ENCODE measurements around the gene ID4.
"Not testable (repeated sequence)": the region's sequence is repeated elsewhere in the genome, so short reads cannot be mapped to it uniquely, and the experiment has no call there.

Gene ID4

DNA sequence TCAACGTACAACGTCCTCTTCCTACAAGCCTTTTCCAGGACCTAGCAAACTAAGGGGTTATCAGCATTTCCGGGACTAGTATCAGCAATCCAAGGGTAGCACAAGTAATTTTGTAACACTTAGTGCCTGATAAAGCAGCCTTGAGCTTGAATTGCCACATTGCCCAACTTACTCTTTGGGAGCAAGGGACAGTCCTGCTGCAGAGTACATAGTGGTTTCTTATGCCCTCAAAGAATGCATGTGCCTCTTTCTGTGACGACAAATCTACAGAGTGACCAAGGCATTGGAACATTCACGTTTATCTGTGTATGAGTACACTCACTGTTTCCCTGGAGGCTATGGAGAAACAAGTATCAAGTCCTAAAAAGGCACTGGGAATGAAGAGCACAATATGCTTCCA lies 3.2 kb upstream of the ID4 start:
- DNase-seq (ENCODE audit: low read depth in 2 of 2): no peak

DNA sequence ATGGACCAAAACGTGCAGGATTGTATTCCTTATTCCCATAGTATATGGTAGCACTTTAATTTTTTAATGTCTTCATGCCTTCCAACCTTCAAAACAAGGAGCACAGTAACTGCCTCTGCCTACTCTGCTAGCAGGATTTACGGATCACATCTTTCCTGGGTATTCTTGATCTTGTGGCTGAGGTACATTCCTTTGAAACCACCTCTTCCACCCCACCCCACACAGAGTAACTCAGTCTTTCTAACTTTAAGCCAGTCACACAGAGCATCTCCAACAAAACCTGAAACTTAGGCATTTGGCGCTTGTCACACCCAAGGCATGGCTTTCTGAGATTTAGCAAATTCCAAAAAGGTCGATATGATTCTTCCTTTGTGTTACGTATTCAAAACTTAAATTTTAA lies 2.3 kb upstream of the ID4 start:
- no peak for DNase-seq (ENCODE audit: low read depth in 2 of 2)

DNA sequence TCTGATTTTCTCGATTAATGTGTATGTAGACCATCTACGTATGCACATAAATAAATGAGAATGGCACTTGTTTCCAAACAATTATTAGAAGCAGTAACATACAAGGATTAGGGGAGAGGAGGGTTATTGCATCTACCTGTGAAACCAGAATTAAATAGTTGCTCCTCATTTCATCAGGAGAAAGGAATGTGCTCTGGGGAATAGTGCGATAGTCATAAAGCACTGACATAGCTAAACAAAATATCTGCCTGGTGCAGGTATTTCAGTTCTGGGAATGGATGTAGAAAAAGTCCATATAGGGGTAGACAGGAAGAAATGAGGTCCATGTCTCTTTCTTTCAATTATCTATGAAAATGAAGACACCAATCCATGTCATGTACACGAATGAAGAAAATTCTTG lies 1.6 kb upstream of the ID4 start:
- DNase-seq (ENCODE audit: low read depth in 2 of 2): no peak

DNA sequence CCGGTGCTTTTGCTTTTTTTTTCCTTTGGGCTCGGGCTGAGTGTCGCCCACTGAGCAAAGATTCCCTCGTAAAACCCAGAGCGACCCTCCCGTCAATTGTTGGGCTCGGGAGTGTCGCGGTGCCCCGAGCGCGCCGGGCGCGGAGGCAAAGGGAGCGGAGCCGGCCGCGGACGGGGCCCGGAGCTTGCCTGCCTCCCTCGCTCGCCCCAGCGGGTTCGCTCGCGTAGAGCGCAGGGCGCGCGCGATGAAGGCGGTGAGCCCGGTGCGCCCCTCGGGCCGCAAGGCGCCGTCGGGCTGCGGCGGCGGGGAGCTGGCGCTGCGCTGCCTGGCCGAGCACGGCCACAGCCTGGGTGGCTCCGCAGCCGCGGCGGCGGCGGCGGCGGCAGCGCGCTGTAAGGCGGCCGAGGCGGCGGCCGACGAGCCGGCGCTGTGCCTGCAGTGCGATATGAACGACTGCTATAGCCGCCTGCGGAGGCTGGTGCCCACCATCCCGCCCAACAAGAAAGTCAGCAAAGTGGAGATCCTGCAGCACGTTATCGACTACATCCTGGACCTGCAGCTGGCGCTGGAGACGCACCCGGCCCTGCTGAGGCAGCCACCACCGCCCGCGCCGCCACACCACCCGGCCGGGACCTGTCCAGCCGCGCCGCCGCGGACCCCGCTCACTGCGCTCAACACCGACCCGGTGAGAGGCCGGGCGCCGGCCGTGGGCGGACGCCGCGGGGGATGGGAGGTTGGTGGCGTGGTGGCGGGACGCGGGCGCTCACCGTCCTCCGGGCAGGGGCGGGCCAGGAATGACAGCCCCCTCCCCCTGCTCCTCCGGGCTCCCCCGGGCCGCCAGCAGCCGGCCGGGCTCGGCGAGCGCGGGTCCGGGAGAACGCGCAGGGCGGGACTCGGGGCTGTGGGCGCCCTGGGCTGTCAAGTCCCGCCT lies 606 bp downstream of the ID4 start:
- DNase-seq (ENCODE audit: low read depth in 2 of 2): no peak

DNA sequence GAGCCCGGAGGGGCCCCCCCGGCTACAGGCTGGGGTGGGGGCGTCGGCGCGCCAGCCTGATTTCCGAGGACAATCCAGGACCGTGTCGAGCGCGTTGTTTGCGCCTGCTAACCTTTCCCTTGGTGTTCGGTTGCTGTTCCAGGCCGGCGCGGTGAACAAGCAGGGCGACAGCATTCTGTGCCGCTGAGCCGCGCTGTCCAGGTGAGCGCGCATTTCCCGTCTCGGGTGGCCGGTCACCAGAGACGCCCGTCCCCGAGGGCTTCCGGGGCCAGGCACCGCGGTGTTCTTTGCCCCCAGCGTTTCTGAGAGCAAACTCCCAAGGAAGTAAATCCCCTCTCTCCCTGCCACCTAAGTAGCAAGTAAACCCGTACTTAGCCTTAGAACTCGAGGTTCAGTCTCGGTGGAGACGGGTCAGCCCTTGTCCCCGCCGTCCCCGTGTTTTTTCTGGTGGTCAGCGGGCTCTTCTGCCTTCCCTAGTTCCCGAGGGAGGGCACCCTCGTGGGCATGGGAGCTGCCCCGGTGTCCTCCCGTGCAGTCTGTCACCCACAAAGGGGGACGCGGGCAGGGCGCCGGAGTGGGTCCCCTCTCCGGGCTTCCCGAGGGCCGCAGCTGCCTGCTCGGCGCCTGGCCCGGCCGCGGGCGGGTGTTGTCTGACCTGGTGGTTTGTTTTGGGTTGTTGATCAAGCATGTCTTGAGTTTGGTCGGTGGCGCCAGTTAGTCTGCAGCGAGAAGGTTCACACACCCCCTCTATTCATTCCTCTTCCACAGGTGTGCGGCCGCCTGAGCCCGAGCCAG lies 1.5 kb downstream of the ID4 start:
- no peak for DNase-seq (ENCODE audit: low read depth in 2 of 2)

DNA sequence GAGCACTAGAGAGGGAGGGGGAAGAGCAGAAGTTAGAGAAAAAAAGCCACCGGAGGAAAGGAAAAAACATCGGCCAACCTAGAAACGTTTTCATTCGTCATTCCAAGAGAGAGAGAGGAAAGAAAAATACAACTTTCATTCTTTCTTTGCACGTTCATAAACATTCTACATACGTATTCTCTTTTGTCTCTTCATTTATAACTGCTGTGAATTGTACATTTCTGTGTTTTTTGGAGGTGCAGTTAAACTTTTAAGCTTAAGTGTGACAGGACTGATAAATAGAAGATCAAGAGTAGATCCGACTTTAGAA lies 2.0 kb downstream of the ID4 start:
- no peak for DNase-seq (ENCODE audit: low read depth in 2 of 2)

DNA sequence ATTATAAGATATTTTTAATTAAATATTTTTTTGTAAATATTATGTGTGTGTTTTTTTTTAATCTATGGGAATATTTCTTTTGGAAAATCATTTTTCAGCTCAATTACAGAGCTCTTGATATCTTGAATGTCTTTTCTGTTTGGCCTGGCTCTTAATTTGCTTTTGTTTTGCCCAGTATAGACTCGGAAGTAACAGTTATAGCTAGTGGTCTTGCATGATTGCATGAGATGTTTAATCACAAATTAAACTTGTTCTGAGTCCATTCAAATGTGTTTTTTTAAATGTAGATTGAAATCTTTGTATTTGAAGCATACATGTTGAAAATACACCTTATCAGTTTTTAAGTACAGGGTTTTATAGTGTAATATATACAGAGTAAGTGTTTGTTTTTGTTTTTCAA lies 2.6 kb downstream of the ID4 start:
- no peak for DNase-seq (ENCODE audit: low read depth in 2 of 2)

DNA sequence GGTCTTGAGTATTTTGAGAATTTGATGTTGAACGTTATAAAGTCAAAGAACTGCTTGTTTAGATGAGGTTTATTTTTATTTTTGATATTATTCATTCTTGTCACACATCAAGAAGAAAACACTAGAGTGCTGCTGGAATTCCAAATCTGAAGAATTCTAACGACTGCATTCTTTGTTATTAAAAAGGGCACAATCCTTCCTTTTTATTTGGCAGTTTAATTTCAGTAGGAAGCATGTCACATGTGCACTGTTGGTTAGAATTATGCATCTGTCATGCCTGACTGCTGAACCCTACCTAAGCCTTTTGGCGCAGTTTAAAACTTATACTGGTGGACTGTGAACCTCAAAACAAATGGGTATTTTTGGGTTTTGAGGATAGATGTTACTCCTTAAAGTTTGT lies 4.0 kb downstream of the ID4 start:
- no peak for DNase-seq (ENCODE audit: low read depth in 2 of 2)

DNA sequence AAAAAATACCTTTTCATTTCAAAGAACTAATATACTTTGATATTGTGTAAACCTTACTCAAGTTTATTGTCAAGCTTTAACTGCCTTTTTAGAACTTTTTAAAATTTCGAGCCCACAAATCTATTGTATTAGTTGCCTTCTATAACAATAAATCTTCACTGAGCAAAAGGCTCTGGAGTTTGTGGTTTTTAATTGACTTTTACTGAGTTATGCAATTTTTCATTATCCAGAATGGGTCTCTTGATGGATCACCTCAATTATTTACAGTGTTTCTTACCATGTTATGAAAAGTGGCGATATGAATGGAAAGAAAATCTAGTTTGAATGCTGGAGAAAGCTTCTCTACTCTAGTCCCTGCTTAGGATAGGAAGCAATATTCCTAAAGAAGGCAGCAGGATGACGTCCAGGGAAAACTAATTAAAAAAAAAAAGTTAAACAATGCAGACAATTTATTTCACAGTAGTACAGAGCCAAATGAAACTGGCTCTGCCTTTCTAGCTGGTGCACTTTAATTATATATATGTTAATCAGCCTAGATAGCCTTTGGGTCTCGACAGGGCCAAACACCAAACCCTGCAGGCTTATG lies 5.0 kb downstream of the ID4 start:
- DNase-seq (ENCODE audit: low read depth in 2 of 2): no peak

DNA sequence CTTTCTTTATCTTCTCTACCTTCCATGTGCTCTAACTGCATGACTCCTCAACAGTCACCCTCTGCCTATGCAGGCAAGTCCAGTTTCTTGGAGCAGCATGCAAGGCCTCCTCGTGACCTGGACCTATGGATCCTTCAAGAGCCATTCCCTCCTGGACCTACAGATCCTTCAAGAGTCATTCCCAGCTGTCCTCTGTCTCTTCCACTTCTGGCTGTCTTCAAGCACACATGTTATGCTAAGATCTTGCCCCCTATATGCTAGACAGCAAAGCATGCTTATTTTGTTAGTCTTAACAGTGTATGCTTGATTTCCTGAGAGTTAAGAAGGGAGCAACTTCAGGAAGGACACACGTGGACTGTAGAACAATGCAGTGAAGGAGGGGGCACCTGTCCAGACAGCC lies 7.5 kb downstream of the ID4 start:
- no peak for DNase-seq (ENCODE audit: low read depth in 2 of 2)

DNA sequence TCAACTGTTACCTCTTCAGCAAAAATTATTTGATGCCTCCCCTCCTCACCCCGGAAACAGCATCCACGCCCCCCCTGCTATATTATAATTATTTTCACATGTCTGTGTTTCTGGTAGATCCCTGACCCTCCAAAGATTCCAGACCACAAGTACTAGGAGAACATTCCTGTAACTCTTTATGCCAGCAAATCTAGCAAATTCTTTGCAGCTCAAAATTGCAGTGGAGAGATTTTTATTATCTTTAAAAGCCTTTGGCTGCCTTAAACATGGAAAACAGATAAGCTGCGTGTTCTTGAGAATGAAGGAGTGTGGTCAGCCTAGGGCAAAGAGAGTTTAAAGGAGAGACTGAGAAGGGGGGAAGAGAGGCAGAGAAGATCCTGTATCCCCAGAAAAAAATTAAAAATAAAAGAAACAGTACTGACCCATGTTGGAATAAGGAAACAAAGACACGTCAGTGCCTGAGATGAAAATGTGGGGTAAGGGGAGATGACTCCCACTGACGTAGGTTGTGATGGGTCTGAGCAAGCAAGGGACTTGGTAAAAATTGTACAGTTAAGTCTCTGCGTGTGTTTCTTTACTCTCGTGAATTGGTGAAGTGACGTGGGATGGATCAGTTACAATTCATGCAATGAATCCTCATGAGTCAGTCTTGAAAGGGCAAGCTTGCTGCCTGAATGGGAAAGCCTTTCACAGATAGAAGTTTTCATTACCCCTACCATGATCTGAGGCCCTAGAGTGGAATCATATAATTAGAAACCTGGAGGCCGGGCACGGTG lies 8.3 kb downstream of the ID4 start:
- no peak for DNase-seq (ENCODE audit: low read depth in 2 of 2)

DNA sequence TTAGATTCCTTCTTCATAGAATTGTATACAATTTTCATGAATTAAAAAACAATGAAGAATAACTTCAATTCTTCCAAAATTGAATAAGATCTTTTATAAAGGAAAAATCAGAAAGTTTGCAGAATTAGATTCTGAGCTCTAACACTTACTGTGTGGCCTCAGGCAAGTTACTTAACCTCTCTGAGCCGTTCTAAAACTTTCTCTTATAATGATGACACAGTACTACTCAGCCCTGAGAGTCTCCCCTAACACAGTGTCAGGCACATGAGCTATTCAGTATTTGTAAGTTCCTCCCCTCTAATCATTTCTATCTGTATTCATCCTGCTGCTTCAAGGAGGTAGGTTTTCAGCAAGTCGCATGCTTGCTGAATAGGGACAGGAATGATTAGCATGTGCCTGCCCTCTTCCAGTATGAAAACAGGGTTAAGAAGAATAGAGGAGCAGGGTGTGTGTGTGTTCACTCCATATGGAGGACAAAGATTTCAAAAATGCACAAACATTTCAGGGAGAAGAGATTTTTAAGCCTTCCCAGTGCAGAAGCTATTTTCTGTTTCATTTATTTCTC lies 11.4 kb downstream of the ID4 start:
- DNase-seq (ENCODE audit: low read depth in 2 of 2): no peak

DNA sequence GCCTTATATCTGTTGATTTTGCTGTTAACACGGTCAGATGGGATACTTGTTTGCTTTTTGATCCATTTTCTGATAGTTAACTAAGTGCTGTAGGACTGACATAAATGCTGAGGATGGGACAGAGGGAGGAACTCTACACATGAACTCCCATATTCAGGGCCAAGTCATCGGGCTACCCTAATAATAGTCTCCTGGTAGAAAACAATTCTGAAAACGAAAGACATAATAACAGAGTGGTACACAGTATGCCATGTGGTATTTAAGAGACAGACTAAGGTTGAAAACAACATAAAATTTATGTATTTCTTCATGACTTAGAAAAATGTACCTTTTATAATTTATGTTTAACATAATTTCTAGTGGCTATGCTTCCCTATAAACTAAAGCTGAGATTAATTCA lies 12.0 kb downstream of the ID4 start:
- DNase-seq (ENCODE audit: low read depth in 2 of 2): no peak

DNA sequence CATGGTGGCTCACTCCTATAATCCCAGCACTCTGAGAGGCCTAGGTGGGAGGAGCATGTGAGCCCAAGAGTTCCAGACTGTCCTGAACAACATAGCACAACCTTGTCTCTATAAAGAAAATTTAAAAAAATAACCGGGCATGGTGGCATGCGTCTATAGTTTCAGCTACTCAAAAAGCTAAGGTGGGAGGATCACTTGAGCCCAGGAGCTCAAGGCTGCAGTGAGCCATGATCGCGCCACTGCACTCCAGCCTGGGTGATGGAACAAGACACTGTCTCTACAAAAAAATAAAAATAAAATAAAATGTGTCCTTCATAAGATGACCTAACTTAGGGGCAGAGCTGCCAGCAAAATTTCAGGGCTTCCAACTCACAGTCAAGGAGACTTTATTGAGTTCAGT lies 12.6 kb downstream of the ID4 start:
- no peak for DNase-seq (ENCODE audit: low read depth in 2 of 2)

DNA sequence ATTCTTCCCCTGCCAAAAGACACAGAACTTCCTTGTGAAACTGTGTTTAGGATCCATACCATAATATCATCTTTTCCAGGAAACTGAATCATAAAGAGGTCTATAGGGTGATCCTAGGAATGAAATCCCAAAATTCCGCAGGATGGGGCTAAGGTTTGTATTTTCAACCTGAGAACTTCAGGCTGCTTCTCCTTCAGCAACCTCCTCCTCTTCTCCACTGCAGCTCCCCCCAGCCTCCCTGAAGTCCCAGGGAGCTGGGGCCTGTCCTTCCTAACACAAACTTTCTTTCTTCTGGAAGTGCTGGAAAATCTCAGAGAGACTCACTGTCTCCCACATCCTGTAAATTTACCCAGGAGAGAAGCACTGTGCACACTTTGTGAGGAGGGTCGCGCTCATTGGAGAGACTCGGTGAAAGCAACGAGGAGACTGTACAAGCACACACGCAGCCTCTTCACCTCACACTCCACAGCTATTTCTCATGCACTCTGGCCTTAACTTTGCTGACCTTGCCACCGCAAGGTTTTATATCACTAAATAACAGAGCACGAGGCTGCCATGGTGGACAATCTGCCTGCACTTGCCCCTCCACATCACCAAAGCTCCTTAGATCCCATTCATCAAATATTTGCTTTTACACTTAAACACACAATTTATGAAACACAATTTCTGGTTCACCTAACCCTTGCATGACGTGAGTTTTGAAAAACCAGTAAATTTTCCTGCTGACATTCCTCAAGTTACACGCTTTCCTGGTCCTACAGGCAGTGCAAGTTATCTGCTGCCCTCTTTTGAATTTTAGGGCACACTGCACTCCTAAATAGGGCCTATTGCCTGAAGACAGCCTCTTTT lies 14.3 kb downstream of the ID4 start:
- DNase-seq (ENCODE audit: low read depth in 2 of 2): no peak

DNA sequence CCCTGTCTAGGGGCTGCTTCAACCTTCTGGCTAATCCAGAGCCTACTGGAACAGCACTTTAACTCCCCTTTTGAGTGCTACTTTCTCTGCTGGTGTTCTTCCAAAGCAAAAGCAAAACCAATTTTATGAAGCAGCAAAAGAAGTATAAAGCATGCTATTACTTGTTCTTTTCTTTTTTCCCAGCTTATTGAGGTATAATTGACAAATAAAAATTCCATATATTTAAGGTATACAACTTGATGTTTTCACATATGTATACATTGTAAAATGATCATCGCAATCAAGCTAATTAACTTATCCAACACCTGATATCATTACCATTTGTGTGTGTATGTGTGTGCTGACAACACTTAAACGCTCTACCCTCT lies 14.9 kb downstream of the ID4 start:
- DNase-seq (ENCODE audit: low read depth in 2 of 2): no peak

DNA sequence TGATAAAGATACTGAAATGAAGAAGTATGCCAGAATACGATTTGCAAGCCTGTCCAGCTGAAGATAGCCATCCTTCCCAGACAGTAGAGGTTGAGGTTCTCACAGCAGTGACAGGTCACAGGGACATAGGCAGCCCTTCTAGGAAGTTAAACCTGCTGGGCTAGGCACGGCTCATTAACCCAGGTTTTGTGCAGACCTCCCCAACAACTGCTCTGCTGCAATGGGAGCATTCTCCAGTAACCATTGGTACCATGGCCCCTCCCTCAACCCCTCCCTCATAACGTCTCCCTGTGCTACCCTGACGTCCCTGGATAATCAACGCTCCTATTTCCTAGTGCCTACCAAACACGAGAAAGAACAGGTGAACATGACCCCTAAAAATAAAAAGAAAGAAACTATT lies 15.8 kb downstream of the ID4 start:
- DNase-seq (ENCODE audit: low read depth in 2 of 2): no peak

DNA sequence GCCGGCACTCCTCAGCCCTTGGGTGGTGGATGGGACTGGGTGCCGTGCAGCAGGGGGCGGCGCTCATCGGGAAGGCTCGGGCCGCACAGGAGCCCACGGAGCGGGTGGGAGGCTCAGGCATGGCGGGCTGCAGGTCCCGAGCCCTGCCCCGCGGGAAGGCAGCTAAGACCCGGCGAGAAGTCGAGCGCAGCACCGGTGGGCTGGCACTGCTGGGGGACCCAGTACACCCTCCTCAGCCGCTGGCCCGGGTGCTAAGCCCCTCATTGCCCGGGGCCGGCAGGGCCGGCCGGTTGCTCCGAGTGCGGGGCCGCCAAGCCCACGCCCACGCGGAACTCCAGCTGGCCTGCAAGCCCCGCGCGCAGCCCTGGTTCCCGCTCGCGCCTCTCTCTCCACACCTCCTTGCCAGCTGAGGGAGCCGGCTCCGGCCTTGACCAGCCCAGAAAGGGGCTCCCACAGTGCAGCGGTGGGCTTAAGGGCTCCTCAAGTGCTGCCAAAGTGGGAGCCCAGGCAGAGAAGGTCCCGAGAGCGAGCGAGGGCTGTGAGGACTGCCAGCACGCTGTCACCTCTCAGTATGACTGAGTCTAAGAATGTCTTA lies 17.3 kb downstream of the ID4 start:
- DNase-seq (ENCODE audit: low read depth in 2 of 2): not testable (repeated sequence)

DNA sequence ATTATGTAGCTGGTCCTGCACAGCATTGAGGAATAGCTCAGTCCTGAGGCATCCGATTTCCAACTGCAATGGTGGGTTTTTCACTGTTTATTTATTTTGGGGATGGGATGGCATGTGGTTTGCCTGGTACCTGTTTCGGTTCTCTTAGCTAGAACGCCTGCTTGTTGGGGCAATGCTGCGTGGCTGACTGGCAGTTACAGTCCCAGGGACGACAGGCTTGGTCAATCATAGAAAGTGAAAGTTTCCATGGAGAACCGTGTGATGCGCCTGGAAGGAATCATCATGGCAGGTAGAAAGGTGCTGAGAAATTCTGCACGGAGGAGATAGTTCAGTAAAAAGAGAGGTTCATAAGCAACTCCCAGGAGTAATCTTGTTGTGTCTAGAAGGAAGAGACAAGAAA lies 18.4 kb downstream of the ID4 start:
- no peak for DNase-seq (ENCODE audit: low read depth in 2 of 2)

DNA sequence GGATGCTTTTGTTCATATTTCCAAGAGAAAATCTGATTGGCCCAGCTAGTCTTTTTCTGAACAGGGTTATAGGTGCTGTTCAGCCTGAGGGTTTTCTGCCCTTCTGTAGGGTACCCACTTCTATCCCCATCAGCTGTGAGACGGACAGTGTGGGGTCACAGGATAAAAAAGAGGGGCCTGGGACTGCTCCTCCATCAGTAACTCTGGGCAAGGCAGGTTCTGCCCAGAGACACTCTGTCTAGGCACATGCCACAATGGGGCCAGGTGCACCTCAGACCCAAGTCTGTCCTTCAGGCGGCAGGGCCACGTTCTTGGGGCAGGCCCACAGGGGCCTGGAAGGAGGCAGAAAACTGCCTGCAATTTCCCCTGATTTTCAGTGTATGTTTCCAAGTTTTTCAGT lies 20.0 kb downstream of the ID4 start:
- no peak for DNase-seq (ENCODE audit: low read depth in 2 of 2)

DNA sequence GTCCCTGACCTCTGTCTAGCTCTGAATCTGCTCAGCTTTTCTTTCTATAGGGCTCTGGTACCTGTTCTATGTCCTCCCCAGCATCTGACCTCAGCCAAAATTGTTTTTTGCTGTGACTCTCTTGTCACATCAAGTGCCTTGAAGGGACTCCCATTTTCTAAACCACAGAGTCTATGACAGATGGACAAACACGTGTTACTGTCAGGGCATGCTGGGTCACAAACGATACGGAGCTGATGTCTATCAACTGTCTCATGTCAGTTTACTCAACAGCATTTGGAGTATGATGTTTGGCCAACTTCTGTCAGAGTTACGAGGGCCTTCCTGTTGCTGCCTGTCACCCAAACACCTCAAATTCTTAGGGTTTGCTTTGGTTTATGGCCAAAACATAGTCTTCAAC lies 20.5 kb downstream of the ID4 start:
- no peak for DNase-seq (ENCODE audit: low read depth in 2 of 2)

Data from stimulated activated CD4-positive, alpha-beta T cell treated with anti-CD3 and anti-CD28 coated beads, Interleukin-1b, Interleukin-23, amount 100 ng/mL, for 1 hour (primary cell).